Calu3 (cell line): ENCODE measurements around the gene REN. TPM values are rescaled to one million over a fixed set of nuclear protein-coding genes. Genes with fewer than 3 reads are reported as not detected.

ENCODE experiments used
- BruUV-seq: library from RNA; stranded (reverse); fragments of 400-500 nt; replicated peaks from 2 replicates; lab custom pipeline; 2021; lab: Mats Ljungman, UMichigan
- CTCF ChIA-PET: fragments of 300-600 bp; sonication (Branson Sonifier 250); formaldehyde crosslinking; loops from one replicate; lab custom pipeline; 2022; ENCODE audit warnings: antibody characterized with exemption; lab: Charles Lee
- DNase-seq: peaks from one replicate; pipeline ENCODE4 v3.0.0; 2022
- H3K27ac Mint-ChIP-seq: one replicate; pipeline ENCODE4 v1.8.0; 2022; ENCODE audit warnings: mixed read lengths; ENCODE audit not compliant: unreplicated experiment
- H3K27me3 Mint-ChIP-seq: one replicate; pipeline ENCODE4 v1.8.0; 2022; ENCODE audit warnings: mixed read lengths; ENCODE audit not compliant: unreplicated experiment
- H3K36me3 Mint-ChIP-seq: one replicate; pipeline ENCODE4 v1.8.0; 2022; ENCODE audit warnings: mild to moderate bottlenecking, moderate library complexity, mixed read lengths; ENCODE audit not compliant: insufficient read depth, unreplicated experiment
- H3K4me1 Mint-ChIP-seq: one replicate; pipeline ENCODE4 v1.8.0; 2022; ENCODE audit warnings: mild to moderate bottlenecking, low read depth, mixed read lengths; ENCODE audit not compliant: unreplicated experiment
- H3K4me3 Mint-ChIP-seq: one replicate; pipeline ENCODE4 v1.8.0; 2022; ENCODE audit warnings: mild to moderate bottlenecking, low read depth, moderate library complexity, mixed read lengths; ENCODE audit not compliant: unreplicated experiment
- H3K9me3 Mint-ChIP-seq: one replicate; pipeline ENCODE4 v1.8.0; 2022; ENCODE audit warnings: low read depth, mixed read lengths; ENCODE audit not compliant: unreplicated experiment
- CTCF ChIP-seq: fragments of 200-600 bp; IDR thresholded peaks from one replicate; pipeline ENCODE4 v1.8.0; 2022; ENCODE audit warnings: antibody characterized with exemption; ENCODE audit not compliant: unreplicated experiment
- intact Hi-C: fragments of 100-400 bp; cut with micrococcal nuclease; formaldehyde crosslinking; loops from one replicate; pipeline ENCODE4 v1.10.0; 2022; ENCODE audit not compliant: unreplicated experiment
- total RNA-seq: library from RNA; stranded (reverse); gene quantifications from 2 replicates; pipeline ENCODE4 v1.2.3, GENCODE V29; 2022

Gene REN
- total RNA-seq, 1 experiment from 2014 or later, result not detected

DNA sequence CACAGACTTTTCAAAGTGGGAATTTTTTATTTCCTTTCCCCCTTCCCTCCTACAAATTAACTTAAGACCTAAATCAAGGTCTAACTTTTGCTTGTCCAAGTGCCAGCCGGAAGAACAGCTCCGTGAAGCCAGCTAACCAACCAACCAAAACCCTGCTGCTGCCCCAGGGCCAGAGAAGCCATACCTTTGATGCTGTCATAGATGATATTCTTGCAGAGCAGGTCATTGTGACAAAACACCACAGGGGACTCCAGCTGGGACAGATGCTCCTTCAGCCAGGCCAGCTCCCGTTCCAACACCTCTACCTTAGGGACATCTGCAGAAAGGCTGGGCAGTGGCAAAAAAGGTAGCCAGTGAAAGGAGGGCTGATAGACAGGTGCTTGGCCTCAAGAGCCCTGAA, 25.0 kb downstream of the REN start:
- intact Hi-C loops, result no loop called here
- no peaks in the 10 kb centered on the region for H3K36me3 Mint-ChIP-seq
- TF ChIP-seq CTCF, result no peak
- H3K9me3 Mint-ChIP-seq, result no peaks in the 10 kb centered on the region
- peaks cover 74% of the 10 kb centered on the region for H3K27me3 Mint-ChIP-seq
- CTCF ChIA-PET, result interaction anchor here (1.5 kb wide), 1 partner anchor 13 kb away, joined by 4 read pairs; no protein-coding TSS in a partner anchor
- DNase-seq, result no peak
- H3K27ac Mint-ChIP-seq, result no peak overlapping the region
- peaks cover 9% of the 10 kb centered on the region for H3K4me1 Mint-ChIP-seq
- BruUV-seq, result no TSS peak
- no peak overlapping the region for H3K4me3 Mint-ChIP-seq

GRCh38 chr1:204139952-204140351, 26.2 kb downstream of the REN start:
- Mint-ChIP-seq H3K27me3 (peaks cover 63% of the 10 kb centered on the region), H3K4me1 (peaks cover 9% of the 10 kb centered on the region), H3K27ac (no peak overlapping the region), H3K9me3 (no peaks in the 10 kb centered on the region), H3K36me3 (no peaks in the 10 kb centered on the region), H3K4me3 (no peak overlapping the region)
- TF ChIP-seq CTCF, result no peak
- DNase-seq, result no peak
- CTCF ChIA-PET, result interaction anchor here (0.7 to 1.5 kb wide), 5 partner anchors 12 to 780 kb away, joined by 3 to 5 read pairs (median 4); no protein-coding TSS in a partner anchor
- intact Hi-C loops, result no loop called here
- BruUV-seq, result no TSS peak

- CTCF ChIA-PET, result no interaction called here
- no peaks in the 10 kb centered on the region for H3K36me3 Mint-ChIP-seq
- peaks cover 9% of the 10 kb centered on the region for H3K4me1 Mint-ChIP-seq
- TF ChIP-seq CTCF, result no peak
- H3K9me3 Mint-ChIP-seq, result no peaks in the 10 kb centered on the region
- no peak overlapping the region for H3K27ac Mint-ChIP-seq
- intact Hi-C loops, result no loop called here
- H3K27me3 Mint-ChIP-seq, result peaks cover 54% of the 10 kb centered on the region
- no TSS peak for BruUV-seq
- H3K4me3 Mint-ChIP-seq, result no peak overlapping the region
- no peak for DNase-seq
These were observed 27.0 kb downstream of the REN start for GRCh38 chr1:204139088-204139487.

DNA sequence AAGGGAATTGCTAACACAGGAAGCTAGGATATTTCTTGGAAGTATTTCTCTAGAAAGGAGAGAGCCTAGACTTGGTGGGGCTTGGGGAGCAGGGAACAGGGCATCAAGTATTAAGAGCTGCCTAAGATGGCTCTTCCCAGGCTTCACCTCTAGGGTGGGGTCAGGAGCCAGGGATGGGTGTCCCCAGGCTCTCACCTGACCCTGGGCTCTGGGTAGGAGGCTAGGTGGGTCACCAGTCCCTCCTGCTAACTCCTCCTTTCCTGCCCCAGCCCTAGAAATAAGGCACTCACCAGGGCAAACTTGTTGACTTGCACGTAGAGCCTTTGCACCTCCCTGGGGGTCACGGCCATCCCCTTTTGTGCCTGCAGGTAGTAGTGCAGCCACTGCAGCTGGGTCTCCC, 29.3 kb downstream of the REN start:
- no peak for DNase-seq
- H3K4me3 Mint-ChIP-seq, result no peak overlapping the region
- no TSS peak for BruUV-seq
- CTCF ChIA-PET, result interaction anchor here (0.7 kb wide), 1 partner anchor 255 kb away, joined by 3 read pairs; no protein-coding TSS in a partner anchor
- peaks cover 10% of the 10 kb centered on the region for H3K4me1 Mint-ChIP-seq
- H3K9me3 Mint-ChIP-seq, result no peaks in the 10 kb centered on the region
- H3K27me3 Mint-ChIP-seq, result peaks cover 39% of the 10 kb centered on the region
- H3K27ac Mint-ChIP-seq, result no peak overlapping the region
- H3K36me3 Mint-ChIP-seq, result no peaks in the 10 kb centered on the region
- TF ChIP-seq CTCF, result no peak
- intact Hi-C loops, result no loop called here
